Sciatic nerve (tissue), 2 donors: ENCODE results near the gene SPTBN5. TPM values are rescaled to one million over a fixed set of nuclear protein-coding genes. Genes with fewer than 3 reads are reported as not detected.

ENCODE experiments used
- ATAC-seq: fragments of 200-7000 bp; cut with Tn5 transposase; one replicate; pipeline ENCODE4 v1.9.1; 2020; ENCODE audit warnings: mild to moderate bottlenecking, moderate library complexity
- DNase-seq: peaks from one replicate; pipeline ENCODE4 v3.0.0-alpha.2; 2020; ENCODE audit warnings: low spot score
- intact Hi-C: fragments of 100-400 bp; cut with DNase I; formaldehyde crosslinking; loops from one replicate; pipeline ENCODE4 v1.14.2; 2022
- microRNA-seq: library from miRNA; unstranded; fragments of <30 nt; microRNA quantifications from one replicate; pipeline ENCODE4 v1.2.0, GENCODE V29; 2020
- total RNA-seq: library from RNA; stranded (reverse); fragmentation: NEBNext Ultra II Directional; extraction: Animal tissue kit (Norgen Biotek cat#: 25700); gene quantifications from one replicate; pipeline ENCODE4 v1.2.1, GENCODE V29; 2021
- donor health status: DM: no; HTN: no; CAD: no.
- donor health status: DM: no; HTN: no; CAD: no.

The SPTBN5 gene
- total RNA-seq, 1 donor from 2014 or later, result 35.0 TPM

GRCh38 chr15:41801850-41802455 is 91.9 kb downstream of the SPTBN5 start:
- no peak for DNase-seq

GRCh38 chr15:41801185-41801584 is 92.7 kb downstream of the SPTBN5 start:
- ATAC-seq (no peak), DNase-seq (no peak)
- intact Hi-C loops, result no loop called here

More at GRCh38 chr15:41801850-41802455, 91.9 kb downstream of the SPTBN5 start:
- intact Hi-C loops, result no loop called here
- ATAC-seq, result no peak

- intact Hi-C loops, result no loop called here
- ATAC-seq, result no peak
- DNase-seq, result no peak
These were observed 94.4 kb downstream of the SPTBN5 start for GRCh38 chr15:41799488-41799805.

- intact Hi-C loops, result no loop called here
- DNase-seq (no peak), ATAC-seq (no peak)
These were observed 95.0 kb downstream of the SPTBN5 start for GRCh38 chr15:41798607-41799487.

Small RNAs within 50 kb of the gene (microRNA-seq; reads per million reads assigned to microRNA genes)
- not detected for gene MIR4310

Other genes starting within 250 kb of the SPTBN5 start
- 55.5 TPM for gene MGA, start 233.6 kb downstream of the SPTBN5 start, total RNA-seq
- 54.3 TPM for gene MAPKBP1, start 119.6 kb downstream of the SPTBN5 start, total RNA-seq
- gene JMJD7, start 66.0 kb downstream of the SPTBN5 start, total RNA-seq, result 18.5 TPM
- 9.8 TPM for gene PLA2G4B, start 55.2 kb downstream of the SPTBN5 start, total RNA-seq
- gene EHD4, start 78.5 kb upstream of the SPTBN5 start, total RNA-seq, result 27.3 TPM
- gene PLA2G4E, start 127.0 kb upstream of the SPTBN5 start, total RNA-seq, result not detected
- not detected for gene PLA2G4D, start 200.5 kb upstream of the SPTBN5 start, total RNA-seq